SK-N-MC (cell line): ENCODE results near the gene KIAA1671.

ENCODE experiments used
- EZH2 ChIP-seq: fragments of 200-600 bp; sonication (generic); IDR thresholded peaks from one replicate; pipeline ENCODE4 v1.6.1; 2017; ENCODE audit warnings: antibody characterized with exemption
- POLR2AphosphoS5 ChIP-seq: IDR thresholded peaks from 2 replicates; pipeline ENCODE4 v1.6.1; 2012; ENCODE audit warnings: mild to moderate bottlenecking, low read depth, low read length, borderline replicate concordance

DNA sequence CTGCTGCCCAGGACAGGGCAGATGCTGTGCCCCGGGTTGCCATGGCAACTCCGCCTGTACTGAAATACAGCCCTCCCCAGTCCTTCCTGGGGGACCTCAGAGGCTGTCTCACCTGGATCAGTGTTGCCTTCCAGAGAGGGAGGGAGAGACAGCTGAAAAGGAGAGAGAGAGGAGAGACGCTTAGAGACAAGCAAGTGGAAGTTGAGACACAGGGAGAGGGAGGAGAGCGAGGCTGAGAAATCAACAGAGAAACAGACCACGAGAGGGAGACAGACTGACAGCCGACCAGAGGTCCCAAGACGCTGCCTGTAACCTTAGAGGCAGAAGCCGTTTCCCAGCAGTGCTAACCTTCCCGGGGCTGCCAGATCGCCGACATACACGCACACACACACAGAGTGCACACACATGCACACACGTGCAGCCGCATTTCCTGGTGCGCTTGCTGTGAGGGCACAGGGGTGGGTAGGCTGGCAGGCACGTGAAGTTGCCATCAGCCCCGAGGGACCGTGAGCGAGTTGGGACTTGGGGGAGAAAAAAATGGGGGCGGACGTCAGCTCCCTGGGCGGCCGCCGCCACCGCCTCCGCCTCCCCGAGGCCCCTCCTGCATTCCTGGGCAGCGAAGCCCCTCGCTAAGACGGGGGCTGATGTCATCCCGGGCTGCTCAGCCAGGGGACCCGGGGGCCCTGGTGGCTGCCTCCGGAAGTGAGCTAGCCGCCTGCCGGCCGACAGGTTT, 158.5 kb downstream of the KIAA1671 start:
- TF ChIP-seq EZH2, result no peak
- TF ChIP-seq POLR2AphosphoS5, result no peak
